H1 (cell line): ENCODE results near the gene SNTG2. TPM values are rescaled to one million over a fixed set of nuclear protein-coding genes. Genes with fewer than 3 reads are reported as not detected.
"Not testable (repeated sequence)": the region's sequence is repeated elsewhere in the genome, so short reads cannot be mapped to it uniquely, and the experiment has no call there.

ENCODE experiments used
- CTCF ChIA-PET: fragments of 300-600 bp; sonication (Branson Sonifier 250); formaldehyde crosslinking; loops from one replicate; lab custom pipeline; 2021; ENCODE audit not compliant: partially characterized antibody; lab: Charles Lee
- POLR2A ChIA-PET: fragments of 300-600 bp; sonication (Branson Sonifier 250); formaldehyde crosslinking; loops from one replicate; lab custom pipeline; 2021; ENCODE audit warnings: inconsistent platforms; ENCODE audit not compliant: partially characterized antibody; lab: Charles Lee
- DNase-seq, 2 experiments: peaks; one replicate each; pipeline versions ENCODE4 v3.0.0 to v3.0.0-alpha.2; 2010 to 2022; ENCODE audit warnings: low spot score in 2 of 2, low read depth in 1 of 2, mixed read lengths in 1 of 2
- FAIRE-seq: peaks from 2 replicates; lab custom pipeline; 2011; peaks lifted over from hg19 to GRCh38; lab: Jason Lieb, UNC
- H2AFZ ChIP-seq: 2 replicates; pipeline ENCODE4 v1.8.1; 2012; ENCODE audit warnings: low read length, inconsistent platforms
- H2AK5ac ChIP-seq: 2 replicates; pipeline ENCODE4 v1.6.1; 2013; ENCODE audit warnings: low read depth, low read length
- H2BK120ac ChIP-seq: replicated peaks from 2 replicates; pipeline ENCODE3; 2013; ENCODE audit warnings: low read depth, low read length, inconsistent platforms
- H2BK12ac ChIP-seq: 2 replicates; pipeline ENCODE4 v1.6.1; 2013; ENCODE audit warnings: low read depth, low read length
- H2BK15ac ChIP-seq: 2 replicates; pipeline ENCODE4 v1.6.1; 2013; ENCODE audit warnings: low read length
- H2BK20ac ChIP-seq: 2 replicates; pipeline ENCODE4 v1.6.1; 2013; ENCODE audit warnings: low read length
- H2BK5ac ChIP-seq: 2 replicates; pipeline ENCODE4 v1.6.1; 2013; ENCODE audit warnings: low read depth, low read length
- H3K14ac ChIP-seq: 2 replicates; pipeline ENCODE4 v1.6.1; 2013; ENCODE audit warnings: inconsistent platforms; ENCODE audit not compliant: insufficient read length
- H3K18ac ChIP-seq: 2 replicates; pipeline ENCODE4 v1.6.1; 2013; ENCODE audit warnings: low read length; ENCODE audit errors: extremely low read depth
- H3K23ac ChIP-seq: 2 replicates; pipeline ENCODE4 v1.6.1; 2013; ENCODE audit warnings: inconsistent platforms; ENCODE audit not compliant: insufficient read length
- H3K23me2 ChIP-seq: 2 replicates; pipeline ENCODE4 v1.6.1; 2013; ENCODE audit warnings: low read depth, low read length
- H3K27ac ChIP-seq: 2 replicates; pipeline ENCODE4 v1.6.1; 2011; ENCODE audit warnings: low read depth, low read length, inconsistent platforms
- H3K27me3 ChIP-seq, 4 experiments: replicated peaks in 1 of 4; 1 replicate in 1 of 4; 2 replicates in 3 of 4; pipeline versions ENCODE4 v1.6.1 to v1.8.1; 2011 to 2013; ENCODE audit warnings: low read length in 3 of 4, mild to moderate bottlenecking in 3 of 4, inconsistent platforms in 2 of 4, mixed read lengths in 2 of 4, moderate library complexity in 1 of 4; ENCODE audit not compliant: control insufficient read depth in 3 of 4, insufficient read depth in 3 of 4; ENCODE audit errors: extremely low read depth in 1 of 4
- H3K36me3 ChIP-seq, 4 experiments: 2 replicates each; pipeline versions ENCODE4 v1.6.1 to v1.8.1; 2011 to 2013; ENCODE audit warnings: mild to moderate bottlenecking in 4 of 4, low read length in 3 of 4, moderate library complexity in 2 of 4, control low read depth in 1 of 4, inconsistent platforms in 1 of 4; ENCODE audit not compliant: insufficient read depth in 4 of 4, control insufficient read depth in 2 of 4
- H3K4ac ChIP-seq: replicated peaks from 2 replicates; pipeline ENCODE3; 2013; ENCODE audit warnings: low read length, low read depth, mixed read lengths, inconsistent platforms; ENCODE audit not compliant: insufficient read length
- H3K4me1 ChIP-seq, 4 experiments: replicated peaks in 1 of 4; 1 replicate in 1 of 4; 2 replicates in 3 of 4; pipeline versions ENCODE4 v1.6.1 to v1.8.1; 2011 to 2013; ENCODE audit warnings: low read length in 3 of 4, inconsistent platforms in 2 of 4, mixed read lengths in 1 of 4; ENCODE audit not compliant: insufficient read depth in 4 of 4, control insufficient read depth in 3 of 4
- H3K4me2 ChIP-seq, 2 experiments: 2 replicates each; pipeline versions ENCODE4 v1.6.1 to v1.8.1; 2011 to 2013; ENCODE audit warnings: low read depth in 2 of 2, low read length in 2 of 2, control low read depth in 1 of 2, inconsistent platforms in 1 of 2, mild to moderate bottlenecking in 1 of 2; ENCODE audit not compliant: insufficient read depth in 1 of 2
- H3K4me3 ChIP-seq, 4 experiments: fragments of 200-600, 300-600 bp in 1 of 4; sonication (generic), shearing (Covaris generic), sonication (Bioruptor Twin) in 1 of 4; 2 replicates each; pipeline versions ENCODE4 v1.5.1 to v1.8.1; 2011 to 2016; ENCODE audit warnings: low read length in 4 of 4, low read depth in 3 of 4, control low read depth in 2 of 4, inconsistent platforms in 2 of 4, mild to moderate bottlenecking in 2 of 4, mixed read lengths in 1 of 4, moderate library complexity in 1 of 4; ENCODE audit not compliant: insufficient read depth in 2 of 4; ENCODE audit errors: extremely low read depth in 1 of 4
- H3K56ac ChIP-seq: replicated peaks from 2 replicates; pipeline ENCODE3; 2013; ENCODE audit warnings: low read depth, mild to moderate bottlenecking, mixed read lengths, low read length, inconsistent platforms; ENCODE audit not compliant: insufficient read length
- H3K79me1 ChIP-seq: 2 replicates; pipeline ENCODE4 v1.6.1; 2013; ENCODE audit warnings: low read depth, low read length, control low read depth
- H3K79me2 ChIP-seq, 2 experiments: 2 replicates each; pipeline versions ENCODE4 v1.6.1 to v1.8.1; 2012 to 2013; ENCODE audit warnings: low read length in 2 of 2, mild to moderate bottlenecking in 2 of 2, inconsistent platforms in 1 of 2; ENCODE audit not compliant: insufficient read depth in 2 of 2, control insufficient read depth in 1 of 2
- H3K9ac ChIP-seq, 4 experiments: replicated peaks in 1 of 4; 1 replicate in 1 of 4; 2 replicates in 3 of 4; pipeline versions ENCODE4 v1.6.1 to v1.8.1; 2011 to 2013; ENCODE audit warnings: low read depth in 3 of 4, low read length in 3 of 4, control low read depth in 2 of 4, mild to moderate bottlenecking in 2 of 4, moderate library complexity in 2 of 4, inconsistent platforms in 1 of 4; ENCODE audit errors: extremely low read depth in 1 of 4
- H3K9me3 ChIP-seq, 2 experiments: 2 replicates each; pipeline versions ENCODE4 v1.6.1 to v1.8.1; 2012 to 2013; ENCODE audit warnings: mild to moderate bottlenecking in 2 of 2, moderate library complexity in 2 of 2, control low read depth in 1 of 2, inconsistent platforms in 1 of 2, low read depth in 1 of 2, low read length in 1 of 2, mixed read lengths in 1 of 2; ENCODE audit not compliant: insufficient read depth in 2 of 2
- H4K20me1 ChIP-seq, 2 experiments: replicated peaks in 1 of 2; 2 replicates each; pipeline versions ENCODE3 to v1.8.1; 2011 to 2013; ENCODE audit warnings: inconsistent platforms in 2 of 2, low read length in 2 of 2, mild to moderate bottlenecking in 1 of 2; ENCODE audit not compliant: insufficient read depth in 2 of 2, control insufficient read depth in 1 of 2
- H4K5ac ChIP-seq: 2 replicates; pipeline ENCODE4 v1.6.1; 2013; ENCODE audit warnings: low read length, low read depth, mixed read lengths, inconsistent platforms; ENCODE audit not compliant: insufficient read length
- H4K8ac ChIP-seq: 2 replicates; pipeline ENCODE4 v1.8.0; 2013; ENCODE audit warnings: mild to moderate bottlenecking, moderate library complexity, low read length, inconsistent platforms; ENCODE audit not compliant: insufficient read depth; ENCODE audit errors: extremely low read depth
- H4K91ac ChIP-seq: replicated peaks from 2 replicates; pipeline ENCODE3; 2013; ENCODE audit warnings: low read length, mixed read lengths, inconsistent platforms; ENCODE audit not compliant: insufficient read length
- WGBS, 2 experiments: shearing (Covaris generic) in 1 of 2; methylation state at CpG; one replicate each; pipeline versions ENCODE4 v1.1.6 to v1.1.7; 2013 to 2015; ENCODE audit warnings: low lambda C conversion rate in 2 of 2, mixed read lengths in 2 of 2, inconsistent platforms in 1 of 2, low coverage in 1 of 2, missing lambda C conversion rate in 1 of 2; ENCODE audit not compliant: insufficient replicate concordance in 2 of 2, insufficient coverage in 1 of 2, insufficient read length in 1 of 2; ENCODE audit errors: extremely low coverage in 1 of 2, missing lambda C conversion rate in 1 of 2; 5-methylcytosine and 5-hydroxymethylcytosine counted together
- polyA plus RNA-seq, 7 experiments: library from polyadenylated mRNA; depleted of rRNA in 3 of 7; stranded (reverse) in 5 of 7; unstranded in 2 of 7; fragments of >200 nt in 5 of 7; fragments of 200-250 nt in 2 of 7; gene quantifications; 1 replicate in 5 of 7; 2 replicates in 1 of 7; 4 replicates in 1 of 7; pipeline versions ENCODE4 v1.2.1 to v1.2.3, GENCODE V29; 2011 to 2013; ENCODE audit warnings: missing spikeins in 2 of 7, mixed read lengths in 2 of 7
- total RNA-seq: library from RNA; stranded (reverse); fragmentation: NEBNext Ultra II Directional; extraction: Animal tissue kit (Norgen Biotek cat#: 25700); gene quantifications from 2 replicates; pipeline ENCODE4 v1.2.1, GENCODE V29; 2021

The SNTG2 gene
- total and polyA plus RNA-seq, 2 of the 8 experiments (the other 6 are each of a cell fraction or from before 2014, with no cell fraction given), result 6.6 to 18.1 TPM

DNA sequence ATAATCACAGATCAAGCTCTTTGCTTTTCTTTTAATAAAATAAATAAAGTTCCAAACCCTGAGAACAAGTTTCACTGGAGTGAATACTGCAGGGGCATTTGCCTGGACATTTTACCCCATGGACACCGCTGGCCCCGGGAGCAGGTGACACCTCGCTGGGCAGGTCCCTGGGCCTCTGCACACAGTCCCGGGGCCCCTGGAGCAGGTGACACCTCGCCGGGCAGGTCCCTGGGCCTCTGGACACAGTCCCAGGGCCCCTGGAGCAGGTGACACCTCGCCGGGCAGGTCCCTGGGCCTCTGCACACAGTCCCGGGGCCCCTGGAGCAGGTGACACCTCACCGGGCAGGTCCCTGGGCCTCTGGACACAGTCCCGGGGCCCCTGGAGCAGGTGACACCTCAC lies 464.3 kb downstream of the SNTG2 start:
- H3K18ac ChIP-seq, H3K79me1 ChIP-seq, H3K4ac ChIP-seq, H3K27me3 ChIP-seq, H2BK120ac ChIP-seq, H3K4me3 ChIP-seq, H2AFZ ChIP-seq, POLR2A ChIA-PET, H4K20me1 ChIP-seq, H3K79me2 ChIP-seq, H4K91ac ChIP-seq, H3K4me2 ChIP-seq, H4K8ac ChIP-seq, H3K9me3 ChIP-seq, H3K56ac ChIP-seq, H4K5ac ChIP-seq, H3K27ac ChIP-seq, H2BK12ac ChIP-seq, H3K14ac ChIP-seq, H2BK15ac ChIP-seq, H2BK20ac ChIP-seq, H3K9ac ChIP-seq, H2AK5ac ChIP-seq, H3K4me1 ChIP-seq, H3K23me2 ChIP-seq, H3K23ac ChIP-seq, H3K36me3 ChIP-seq, H2BK5ac ChIP-seq, FAIRE-seq: not testable (repeated sequence)
- CTCF ChIA-PET, result interaction anchor here (0.6 kb wide), 1 partner anchor 922 kb away, joined by 4 read pairs; no protein-coding TSS in a partner anchor
- 95% methylated on average over 9 of the region's 11 CpGs; no CpG with 5 or more reads in 1 of the 2 experiments for WGBS, 2 experiments
- peak in 1 of 2 experiments; percentile 37 for DNase-seq
